Measurements from ENCODE around the gene MUC5B. TPM values are rescaled to one million over a fixed set of nuclear protein-coding genes. Genes with fewer than 3 reads are reported as not detected.

MUC5B gene
- total RNA-seq, 1 donor from 2014 or later = 57.5 TPM

DNA sequence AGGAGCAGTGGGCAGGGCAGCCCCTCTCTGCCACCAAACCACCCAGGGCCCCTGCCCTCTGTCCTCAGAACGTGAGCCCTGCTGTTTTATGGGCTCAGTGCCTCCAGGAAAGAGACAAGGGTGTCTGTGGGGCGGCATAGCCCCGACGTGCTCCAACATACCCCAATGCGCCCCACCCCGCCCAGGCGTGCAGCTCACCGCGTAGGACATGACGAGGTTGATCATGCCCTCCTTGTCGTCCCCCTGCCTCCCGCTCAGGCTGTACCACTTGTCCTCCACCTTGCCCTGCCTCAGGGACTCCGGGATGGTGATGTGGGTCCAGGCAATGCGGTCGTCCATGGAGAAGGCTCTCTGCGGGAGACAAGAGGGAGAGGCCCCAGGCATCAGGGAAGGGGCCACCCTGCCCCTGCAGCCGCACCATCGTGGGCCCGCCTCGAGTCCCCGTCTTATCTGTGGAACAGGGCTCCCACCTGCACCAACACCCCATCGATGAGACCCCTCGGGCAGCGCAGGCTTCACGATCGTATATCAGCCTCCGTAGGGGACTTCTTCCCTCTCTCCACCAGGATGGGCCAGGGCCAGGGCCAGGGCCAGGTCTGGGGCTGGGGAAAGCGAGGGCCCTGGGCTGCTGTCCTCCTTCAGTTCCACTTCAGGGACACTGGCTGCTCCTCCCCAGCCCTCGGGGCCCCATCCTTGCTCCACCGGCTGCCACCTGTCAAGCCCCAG lies 65.7 kb downstream of the MUC5B start:
- no peak overlapping the region for H3K27ac ChIP-seq
- intact Hi-C loops (cut with DNase I) = no loop called here
- no peaks in the 10 kb centered on the region for H3K9me3 ChIP-seq
- no peaks in the 10 kb centered on the region for H3K27me3 ChIP-seq (ENCODE audit: low read depth)
- H3K4me1 ChIP-seq = no peaks in the 10 kb centered on the region
- ATAC-seq = no peak
- H3K36me3 ChIP-seq = peaks cover 89% of the 10 kb centered on the region
- TF ChIP-seq CTCF (IDR thresholded peaks at IDR 0.05) = no peak
- H3K4me3 ChIP-seq = no peak overlapping the region
- DNase-seq = peak; percentile 28

GRCh38 chr11:1289211-1289935 lies 66.5 kb downstream of the MUC5B start:
- ATAC-seq (no peak), DNase-seq (peak; percentile 30)
- no peak overlapping the region for H3K4me3 ChIP-seq
- no peak for TF ChIP-seq CTCF (IDR thresholded peaks at IDR 0.05)
- H3K36me3 ChIP-seq = peaks cover 86% of the 10 kb centered on the region
- no peaks in the 10 kb centered on the region for H3K9me3 ChIP-seq
- no peaks in the 10 kb centered on the region for H3K4me1 ChIP-seq
- no peak overlapping the region for H3K27ac ChIP-seq
- intact Hi-C loops (cut with DNase I) = no loop called here
- no peaks in the 10 kb centered on the region for H3K27me3 ChIP-seq (ENCODE audit: low read depth)

DNA sequence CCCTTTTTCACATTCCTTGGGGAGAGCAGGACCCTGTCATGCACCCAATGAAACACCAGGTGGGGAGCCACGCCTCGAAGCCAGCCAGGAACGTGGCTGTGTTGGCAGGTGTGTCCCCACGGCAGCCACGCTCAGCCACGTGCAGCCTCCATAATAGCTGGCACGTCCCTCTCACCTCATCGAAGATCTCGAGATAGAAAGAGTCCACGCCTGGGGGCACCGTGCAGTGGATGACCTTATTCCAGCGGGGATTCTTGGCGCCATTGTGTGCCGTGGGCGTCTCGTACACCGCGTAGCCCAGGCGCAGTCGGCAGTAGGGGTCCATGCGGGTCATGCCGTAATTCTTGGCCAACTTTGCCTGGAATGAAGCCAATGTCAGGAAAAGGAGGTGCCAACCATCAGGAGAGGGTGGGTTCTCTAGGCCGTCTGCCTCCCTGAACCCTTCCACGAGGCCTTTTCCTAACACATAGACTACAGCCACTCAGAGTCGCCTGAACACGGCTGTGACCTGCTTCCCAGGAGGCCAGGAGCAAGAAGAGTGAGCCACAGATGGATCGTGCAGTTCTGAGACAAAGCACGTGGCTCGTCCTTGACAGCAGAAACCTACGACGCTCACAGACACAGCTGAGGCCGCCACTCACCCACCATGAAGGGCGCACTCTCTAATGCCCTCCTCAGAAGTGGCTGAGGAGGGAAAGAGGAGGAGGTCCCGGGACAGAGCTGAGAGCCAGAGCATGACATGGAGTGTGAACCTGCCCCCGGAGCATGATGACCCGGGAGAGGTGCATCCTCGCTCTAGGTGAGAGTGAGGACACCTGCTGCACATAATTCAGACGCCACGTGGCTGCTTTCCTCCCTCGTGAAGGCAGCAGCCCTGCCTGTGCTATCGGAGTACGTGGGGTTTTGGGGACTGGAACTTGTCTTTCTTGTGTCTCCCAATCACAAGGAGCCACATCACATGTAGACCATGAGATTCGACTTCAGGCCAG lies 67.5 kb downstream of the MUC5B start:
- ATAC-seq (no peak), DNase-seq (peak; percentile 41)
- Histone ChIP-seq H3K4me3 (no peak overlapping the region), H3K36me3 (peaks cover 81% of the 10 kb centered on the region), H3K27ac (no peak overlapping the region), H3K4me1 (no peaks in the 10 kb centered on the region), H3K27me3 (ENCODE audit: low read depth) (no peaks in the 10 kb centered on the region), H3K9me3 (no peaks in the 10 kb centered on the region)
- intact Hi-C loops (cut with DNase I) = no loop called here
- no peak for TF ChIP-seq CTCF (IDR thresholded peaks at IDR 0.05)

- intact Hi-C loops (cut with DNase I) = no loop called here
- Histone ChIP-seq H3K4me1 (no peaks in the 10 kb centered on the region), H3K27me3 (ENCODE audit: low read depth) (no peaks in the 10 kb centered on the region), H3K36me3 (peaks cover 76% of the 10 kb centered on the region), H3K27ac (no peak overlapping the region), H3K4me3 (no peak overlapping the region), H3K9me3 (no peaks in the 10 kb centered on the region)
- DNase-seq (peak; percentile 30), ATAC-seq (peak in 1 of 2 donors; percentile 18)
- no peak for TF ChIP-seq CTCF (IDR thresholded peaks at IDR 0.05)
Observed at GRCh38 chr11:1291295-1292017, 68.6 kb downstream of the MUC5B start.
